B cell (primary cell): Measurements from ENCODE around the gene PPFIA2. TPM values are rescaled to one million over a fixed set of nuclear protein-coding genes. Genes with fewer than 3 reads are reported as not detected.

ENCODE experiments used
- ATAC-seq: fragments of 200-7000 bp; cut with Tn5 transposase; one replicate; pipeline ENCODE4 v1.10.0; 2021; ENCODE audit warnings: low read depth, mild to moderate bottlenecking, moderate number of reproducible peaks, moderate library complexity
- CTCF ChIA-PET: fragments of 350-600 bp; sonication (Branson Sonifier 250); formaldehyde crosslinking; loops from one replicate; lab custom pipeline; 2021; ENCODE audit warnings: antibody characterized with exemption, inconsistent platforms; lab: Charles Lee
- POLR2A ChIA-PET: fragments of 350-600 bp; sonication (Branson Sonifier 250); formaldehyde crosslinking; loops from one replicate; lab custom pipeline; 2021; ENCODE audit warnings: antibody characterized with exemption; lab: Charles Lee
- DNase-seq: peaks from one replicate; pipeline ENCODE4 v3.0.0; 2013
- H2AFZ ChIP-seq: 2 replicates; pipeline ENCODE4 v1.6.1; 2012; ENCODE audit warnings: mild to moderate bottlenecking, low read depth, low read length; ENCODE audit not compliant: insufficient read depth, poor library complexity, severe bottlenecking
- H3K27ac ChIP-seq, 2 donors: 1 replicate in 1 of 2; 2 replicates in 1 of 2; pipeline ENCODE4 v1.5.1; 2012 to 2013; ENCODE audit warnings: low read length in 2 of 2, mild to moderate bottlenecking in 2 of 2, moderate library complexity in 1 of 2
- H3K27me3 ChIP-seq, 4 experiments: fragments of 200-600 bp in 1 of 4; sonication (generic) in 1 of 4; replicated peaks in 1 of 4; 1 replicate in 2 of 4; 2 replicates in 2 of 4; pipeline versions ENCODE4 v1.6.1 to v1.7.0; 2013 to 2016; ENCODE audit warnings: low read length in 3 of 4, mild to moderate bottlenecking in 2 of 4, mixed read lengths in 1 of 4, moderate library complexity in 1 of 4; ENCODE audit not compliant: insufficient read depth in 4 of 4, control insufficient read depth in 3 of 4; ENCODE audit errors: control extremely low read depth in 1 of 4
- H3K36me3 ChIP-seq, 2 experiments: replicated peaks in 1 of 2; 1 replicate in 1 of 2; 2 replicates in 1 of 2; pipeline versions ENCODE4 v1.6.1 to v1.7.1; 2013; ENCODE audit warnings: low read length in 1 of 2; ENCODE audit not compliant: insufficient read depth in 2 of 2, control insufficient read depth in 1 of 2; ENCODE audit errors: control extremely low read depth in 1 of 2, extremely low read depth in 1 of 2
- H3K4me1 ChIP-seq, 2 donors: fragments of 200-600 bp in 1 of 2; sonication (generic) in 1 of 2; 1 replicate in 1 of 2; 2 replicates in 1 of 2; pipeline versions ENCODE4 v1.5.1 to v1.6.1; 2013 to 2017; ENCODE audit warnings: low read length in 2 of 2; ENCODE audit not compliant: control insufficient read depth in 2 of 2, insufficient read depth in 2 of 2
- H3K4me2 ChIP-seq: replicated peaks from 2 replicates; pipeline ENCODE3; 2012; ENCODE audit warnings: mild to moderate bottlenecking, low read depth, low read length; ENCODE audit not compliant: poor library complexity, severe bottlenecking
- H3K4me3 ChIP-seq, 5 experiments: fragments of 200-600 bp in 1 of 5; sonication (generic) in 1 of 5; 1 replicate in 3 of 5; 2 replicates in 2 of 5; pipeline versions ENCODE4 v1.5.1 to v1.7.0; 2011 to 2016; ENCODE audit warnings: low read length in 4 of 5, mild to moderate bottlenecking in 4 of 5, low read depth in 2 of 5, control low read depth in 1 of 5, moderate library complexity in 1 of 5; ENCODE audit not compliant: insufficient read depth in 1 of 5; ENCODE audit errors: control extremely low read depth in 1 of 5, extremely low read depth in 1 of 5
- H3K79me2 ChIP-seq: fragments of 200-600 bp; sonication (generic); one replicate; pipeline ENCODE4 v1.6.0; 2016; ENCODE audit warnings: low read length; ENCODE audit not compliant: control insufficient read depth, insufficient read depth
- H3K9ac ChIP-seq: fragments of 200-600 bp; sonication (generic); 2 replicates; pipeline ENCODE4 v1.6.1; 2017; ENCODE audit warnings: mild to moderate bottlenecking, low read length, moderate library complexity
- H3K9me3 ChIP-seq, 3 donors: one replicate each; pipeline versions ENCODE4 v1.6.1 to v1.7.1; 2013; ENCODE audit warnings: low read length in 2 of 3; ENCODE audit not compliant: control insufficient read depth in 2 of 3, insufficient read depth in 1 of 3; ENCODE audit errors: control extremely low read depth in 1 of 3
- H4K20me1 ChIP-seq: 2 replicates; pipeline ENCODE4 v1.6.0; 2012; ENCODE audit warnings: mild to moderate bottlenecking, low read length; ENCODE audit not compliant: insufficient read depth, control insufficient read depth, poor library complexity, severe bottlenecking
- H3K27ac Mint-ChIP-seq: one replicate; pipeline ENCODE4 v1.8.0; 2021; ENCODE audit warnings: mixed read lengths
- H3K27me3 Mint-ChIP-seq: one replicate; pipeline ENCODE4 v1.8.0; 2021; ENCODE audit warnings: mixed read lengths
- H3K4me1 Mint-ChIP-seq: one replicate; pipeline ENCODE4 v1.8.0; 2021; ENCODE audit warnings: mixed read lengths
- H3K4me3 Mint-ChIP-seq: one replicate; pipeline ENCODE4 v1.8.0; 2021; ENCODE audit warnings: mixed read lengths
- H3K9me3 Mint-ChIP-seq: one replicate; pipeline ENCODE4 v1.8.0; 2022; ENCODE audit warnings: mixed read lengths; ENCODE audit not compliant: insufficient read depth
- CTCF ChIP-seq: fragments of 200-600 bp; IDR thresholded peaks from one replicate; pipeline ENCODE4 v1.8.0; 2022; ENCODE audit warnings: antibody characterized with exemption, mild to moderate bottlenecking
- EZH2 ChIP-seq: IDR thresholded peaks from 2 replicates; pipeline ENCODE4 v1.6.1; 2012; ENCODE audit warnings: borderline replicate concordance, low read depth, mild to moderate bottlenecking, moderate library complexity, low read length; ENCODE audit not compliant: insufficient read depth, poor library complexity, severe bottlenecking
- WGBS: methylation state at CpG from one replicate; pipeline ENCODE4 v1.1.5; 2013; ENCODE audit warnings: missing lambda C conversion rate; ENCODE audit not compliant: insufficient coverage; 5-methylcytosine and 5-hydroxymethylcytosine counted together
- intact Hi-C: fragments of 100-400 bp; cut with micrococcal nuclease; formaldehyde crosslinking; loops from one replicate; pipeline ENCODE4 v1.10.0; 2022
- polyA minus RNA-seq: library from RNA; depleted of rRNA, polyadenylated mRNA; stranded (reverse); fragments of >200 nt; gene quantifications from 2 replicates; pipeline ENCODE4 v1.2.3, GENCODE V29; 2012
- polyA plus RNA-seq: library from polyadenylated mRNA; depleted of rRNA; stranded (reverse); fragments of >200 nt; gene quantifications from 2 replicates; pipeline ENCODE4 v1.2.3, GENCODE V29; 2012
- total RNA-seq, 2 donors: library from RNA; stranded (reverse); fragments of 120-200 nt in 1 of 2; gene quantifications; 1 replicate in 1 of 2; 2 replicates in 1 of 2; pipeline versions ENCODE4 v1.2.3 to v1.2.4, GENCODE V29; 2013 to 2022

Gene PPFIA2
- not detected in 2 replicates for total RNA-seq
- 0.21 TPM for total RNA-seq (2013)
- polyA plus RNA-seq = not detected in 2 replicates
- not detected in 2 replicates for polyA minus RNA-seq

- peaks cover 0 to 15% (median 5%) of the 10 kb centered on the region in 4 experiments for H3K27me3 ChIP-seq
- peaks cover 0 to 3% of the 10 kb centered on the region in 2 donors for H3K4me1 ChIP-seq
- H3K27ac ChIP-seq = no peak within 1 kb of the TSS
- H3K4me2 ChIP-seq = no peak within 1 kb of the TSS
- Mint-ChIP-seq H3K4me1 (peaks cover 8% of the 10 kb centered on the region), H3K27me3 (peaks cover 25% of the 10 kb centered on the region), H3K9me3 (no peaks in the 10 kb centered on the region), H3K4me3 (no peak within 1 kb of the TSS), H3K27ac (no peak within 1 kb of the TSS)
- ChIA-PET CTCF (no interaction called here), POLR2A (no interaction called here)
- no peak for DNase-seq
- ATAC-seq = no peak
- intact Hi-C loops = no loop called here
- H2AFZ ChIP-seq = no peak within 1 kb of the TSS
- no peaks in the 10 kb centered on the region for H3K79me2 ChIP-seq
- no peak for TF ChIP-seq CTCF
- TF ChIP-seq EZH2 = no peak
- peaks cover 0 to 6% (median 2%) of the 10 kb centered on the region in 3 donors for H3K9me3 ChIP-seq
- H4K20me1 ChIP-seq = no peaks in the 10 kb centered on the region
- no peaks in the 10 kb centered on the region for H3K36me3 ChIP-seq
- H3K4me3 ChIP-seq = no peak within 1 kb of the TSS
- no peak within 1 kb of the TSS for H3K9ac ChIP-seq
- 6% methylated on average over 26 of the region's 34 CpGs for WGBS
Observed at GRCh38 chr12:81759190-81760051, at the start of gene PPFIA2. PPFIA2 (minus strand) TSS chr12:81759350.
